Fibroblast of pulmonary artery (primary cell): ENCODE data around the gene LBH.
"Not testable (repeated sequence)": the region's sequence is repeated elsewhere in the genome, so short reads cannot be mapped to it uniquely, and the experiment has no call there.

Experiments used
- DNase-seq: peaks from one replicate; pipeline ENCODE4 v3.0.0-alpha.2; 2010; ENCODE audit warnings: low read depth
- H3K4me3 ChIP-seq: replicated peaks from 2 replicates; pipeline ENCODE4 v1.5.1; 2011; ENCODE audit warnings: low read depth, mild to moderate bottlenecking, control low read depth, low read length, moderate library complexity
- TF ChIP-seq, protein P1 (sequence below): IDR thresholded peaks from 2 replicates; pipeline ENCODE4 v1.5.1; 2011; ENCODE audit warnings: mild to moderate bottlenecking, control low read depth, low read length, inconsistent platforms; ENCODE audit errors: missing control alignments

The LBH gene

DNA sequence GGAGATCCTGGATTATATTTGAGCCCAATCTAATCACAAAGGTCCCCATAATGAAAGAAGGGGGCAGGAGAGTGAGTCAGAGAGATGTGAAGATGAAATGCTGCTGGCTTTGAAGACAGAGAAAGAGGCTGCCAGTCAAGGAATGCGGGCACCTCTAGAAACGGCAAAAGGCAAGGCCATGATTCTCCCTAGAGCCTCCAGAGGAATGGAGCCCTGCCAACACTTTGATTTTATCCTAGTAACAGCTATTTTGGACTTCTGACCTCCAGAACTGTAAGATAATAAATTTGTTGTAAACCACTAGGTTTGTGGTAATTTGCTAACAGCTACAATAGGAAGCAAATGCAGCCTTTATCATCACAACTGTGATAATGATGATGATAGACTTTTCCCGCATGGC lies 32.9 kb downstream of the LBH start:
- TF ChIP-seq, protein P1, sequence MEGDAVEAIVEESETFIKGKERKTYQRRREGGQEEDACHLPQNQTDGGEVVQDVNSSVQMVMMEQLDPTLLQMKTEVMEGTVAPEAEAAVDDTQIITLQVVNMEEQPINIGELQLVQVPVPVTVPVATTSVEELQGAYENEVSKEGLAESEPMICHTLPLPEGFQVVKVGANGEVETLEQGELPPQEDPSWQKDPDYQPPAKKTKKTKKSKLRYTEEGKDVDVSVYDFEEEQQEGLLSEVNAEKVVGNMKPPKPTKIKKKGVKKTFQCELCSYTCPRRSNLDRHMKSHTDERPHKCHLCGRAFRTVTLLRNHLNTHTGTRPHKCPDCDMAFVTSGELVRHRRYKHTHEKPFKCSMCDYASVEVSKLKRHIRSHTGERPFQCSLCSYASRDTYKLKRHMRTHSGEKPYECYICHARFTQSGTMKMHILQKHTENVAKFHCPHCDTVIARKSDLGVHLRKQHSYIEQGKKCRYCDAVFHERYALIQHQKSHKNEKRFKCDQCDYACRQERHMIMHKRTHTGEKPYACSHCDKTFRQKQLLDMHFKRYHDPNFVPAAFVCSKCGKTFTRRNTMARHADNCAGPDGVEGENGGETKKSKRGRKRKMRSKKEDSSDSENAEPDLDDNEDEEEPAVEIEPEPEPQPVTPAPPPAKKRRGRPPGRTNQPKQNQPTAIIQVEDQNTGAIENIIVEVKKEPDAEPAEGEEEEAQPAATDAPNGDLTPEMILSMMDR: no peak
- H3K4me3 ChIP-seq: no peak overlapping the region
- DNase-seq: no peak

GRCh38 chr2:30265052-30266015 lies 34.0 kb downstream of the LBH start:
- TF ChIP-seq, protein P1: no peak
- H3K4me3 ChIP-seq: no peak overlapping the region
- DNase-seq: peak; percentile 54

DNA sequence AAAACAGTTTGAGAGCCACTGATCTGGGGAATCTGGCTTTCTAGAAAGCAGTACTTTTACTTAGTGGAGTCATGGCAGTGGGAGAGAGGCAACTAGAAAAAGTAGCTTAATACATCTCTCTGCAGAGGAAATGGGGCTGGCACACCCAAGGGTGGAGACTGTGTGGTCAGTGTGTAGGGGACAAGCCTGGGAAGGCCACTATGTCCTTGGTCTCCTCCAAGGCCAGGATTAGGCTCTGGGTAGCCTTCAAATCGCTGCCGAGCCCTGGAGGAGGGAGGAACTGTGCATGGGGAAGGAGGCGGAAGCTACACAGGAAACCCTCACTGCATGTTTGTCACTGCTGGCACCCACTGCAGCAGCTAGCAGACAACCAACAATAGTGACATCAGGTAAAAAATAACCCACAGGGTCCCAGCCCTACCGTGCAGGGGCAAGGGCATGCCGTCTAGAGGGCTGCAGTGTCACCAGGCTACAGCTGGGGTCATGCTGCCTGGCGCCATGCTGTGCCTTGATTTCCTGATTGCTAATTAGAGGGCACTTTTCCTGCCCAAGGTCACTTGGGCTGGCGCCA lies 34.8 kb downstream of the LBH start:
- no peak overlapping the region for H3K4me3 ChIP-seq
- DNase-seq: no peak
- TF ChIP-seq, protein P1: no peak

DNA sequence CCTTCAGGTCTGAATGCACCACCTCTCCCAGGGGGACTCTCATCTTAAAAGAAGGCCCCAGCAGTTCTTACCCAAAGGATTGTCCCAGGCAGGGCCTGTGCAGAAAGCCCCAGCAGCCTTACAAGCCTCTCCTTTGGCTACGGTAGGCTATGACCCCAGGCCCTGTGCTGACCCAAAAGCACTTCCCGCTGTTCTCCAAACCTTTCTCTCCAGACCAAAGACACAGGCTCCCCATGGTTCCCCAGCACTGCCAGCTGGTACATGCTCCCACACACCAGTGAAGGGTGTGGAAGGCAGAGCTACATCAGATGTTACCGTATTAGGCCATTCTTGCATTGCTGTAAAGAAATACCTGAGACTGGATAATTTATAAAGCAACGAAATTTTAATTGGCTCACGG lies 35.4 kb downstream of the LBH start:
- TF ChIP-seq, protein P1: no peak
- no peak for DNase-seq
- H3K4me3 ChIP-seq: no peak overlapping the region

GRCh38 chr2:30267161-30267975 lies 36.0 kb downstream of the LBH start:
- TF ChIP-seq, protein P1: no peak
- no peak for DNase-seq
- no peak overlapping the region for H3K4me3 ChIP-seq

DNA sequence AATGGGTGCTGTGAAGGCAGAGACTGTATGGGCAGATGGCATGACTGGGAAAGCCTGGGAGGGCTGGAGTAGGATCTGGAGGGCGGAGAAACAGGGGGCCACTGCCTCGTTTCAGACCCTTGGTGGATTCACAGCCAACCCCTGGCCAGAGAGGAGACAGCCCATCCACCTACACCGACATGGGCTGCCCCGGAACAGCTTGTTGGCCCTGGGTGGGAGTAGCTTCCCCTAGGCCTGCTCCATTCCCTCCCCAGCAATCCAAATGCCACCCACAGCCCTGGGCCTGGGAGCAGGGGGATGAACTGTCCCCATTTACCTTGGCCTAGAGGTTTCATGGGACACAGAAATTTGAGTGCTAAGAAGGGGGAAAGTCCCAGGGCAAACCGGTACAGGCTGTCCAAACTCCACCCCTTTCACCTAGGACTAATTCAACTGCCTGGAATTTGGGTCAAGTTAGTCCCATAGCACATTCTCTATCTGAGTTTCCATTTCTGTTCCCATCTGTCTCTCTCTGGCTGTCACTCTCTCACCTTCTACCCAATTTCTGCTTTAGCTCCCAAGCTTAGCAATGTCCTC lies 37.0 kb downstream of the LBH start:
- H3K4me3 ChIP-seq: no peak overlapping the region
- TF ChIP-seq, protein P1: no peak
- DNase-seq: no peak

- DNase-seq: not testable (repeated sequence)
These were observed 37.9 kb downstream of the LBH start for GRCh38 chr2:30269114-30269770.

More at GRCh38 chr2:30269114-30269770, 37.9 kb downstream of the LBH start:
- not testable (repeated sequence) for H3K4me3 ChIP-seq
